Measurements from ENCODE around the gene PTPRZ1. TPM values are rescaled to one million over a fixed set of nuclear protein-coding genes. Genes with fewer than 3 reads are reported as not detected.

Gene PTPRZ1
- total and polyA plus RNA-seq, 10 of the 15 experiments (the other 5 are each of a cell fraction or from before 2014, with no cell fraction given), result 0.05 to 0.21 (median 0.11) TPM; not detected in 7

GRCh38 chr7:121832347-121832746 lies 40.6 kb upstream of the PTPRZ1 start:
- FAIRE-seq (no peak), DNase-seq (ENCODE audit: low read depth, low spot score) (no peak), ATAC-seq (no peak)
- ChIA-PET POLR2A (no interaction called here), RAD21 (ENCODE audit: unreplicated experiment) (no interaction called here), CTCF (no interaction called here), SMC1A (ENCODE audit: uncharacterized antibody, unreplicated experiment) (no interaction called here)
- Histone ChIP-seq H2AFZ (ENCODE audit: control insufficient read depth, low read depth, low read length) (no peak overlapping the region), H3K27ac (ENCODE audit: control insufficient read depth, insufficient read depth) (no peak overlapping the region), H3K79me2 (ENCODE audit: control insufficient read depth, insufficient read depth, low read length) (no peaks in the 10 kb centered on the region), H3K9me3 (replicated peaks; ENCODE audit: control insufficient read depth, insufficient read depth, low read length) (no peaks in the 10 kb centered on the region), H3K4me2 (ENCODE audit: control insufficient read depth, insufficient read depth) (no peak overlapping the region), H3K4me3 (no peak overlapping the region), H3K27me3 (replicated peaks in 1 of 2; ENCODE audit: control insufficient read depth in 2 of 2, insufficient read depth in 2 of 2, low read length in 1 of 2) (no peaks in the 10 kb centered on the region), H3K9ac (ENCODE audit: control insufficient read depth, insufficient read depth, low read length) (no peak overlapping the region), H3K4me1 (ENCODE audit: control insufficient read depth, insufficient read depth, low read length) (no peaks in the 10 kb centered on the region), H4K20me1 (ENCODE audit: control insufficient read depth, insufficient read depth) (no peaks in the 10 kb centered on the region), H3K36me3 (ENCODE audit: control insufficient read depth in 2 of 2, insufficient read depth in 2 of 2, low read length in 1 of 2) (no peaks in the 10 kb centered on the region)
- intact Hi-C loops (cut with micrococcal nuclease; ENCODE audit: unreplicated experiment) (no loop called here), in situ Hi-C loops (cut with MboI) (no loop called here)
- 29% methylated on average over 8 of the region's 8 CpGs for WGBS (ENCODE audit: insufficient coverage, insufficient replicate concordance, low lambda C conversion rate, missing lambda C conversion rate)
- BruUV-seq (replicated peaks), result no TSS peak
- TF ChIP-seq MEF2A (IDR thresholded peaks at IDR 0.05; ENCODE audit: insufficient read depth, low read depth, low read length), result no peak
- TF ChIP-seq PBX3 (IDR thresholded peaks at IDR 0.05; ENCODE audit: insufficient replicate concordance, low read depth, low read length), result no peak
- no peak for TF ChIP-seq NBN (IDR thresholded peaks at IDR 0.05)
- no peak for TF ChIP-seq ZBTB40 (IDR thresholded peaks at IDR 0.05; ENCODE audit: borderline replicate concordance)
- TF ChIP-seq IRF4 (IDR thresholded peaks at IDR 0.05; ENCODE audit: low read depth, low read length), result no peak
- TF ChIP-seq SRF (IDR thresholded peaks at IDR 0.05; ENCODE audit: low read depth in 2 of 2, low read length in 2 of 2), result no peak
- no peak for TF ChIP-seq RB1 (IDR thresholded peaks at IDR 0.05; ENCODE audit: borderline replicate concordance)
- TF ChIP-seq NFYA (IDR thresholded peaks at IDR 0.05; ENCODE audit: borderline replicate concordance, low read depth, low read length), result no peak
- no peak for TF ChIP-seq MEF2B (IDR thresholded peaks at IDR 0.05; ENCODE audit: partially characterized antibody, poor library complexity, severe bottlenecking)
- no peak for TF ChIP-seq RAD21 (IDR thresholded peaks at IDR 0.05; ENCODE audit: insufficient read depth, low read depth, low read length)
- no peak for TF ChIP-seq NRF1 (conservative IDR thresholded peaks at IDR 0.05; ENCODE audit: low read depth, low read length)
- TF ChIP-seq E4F1 (IDR thresholded peaks at IDR 0.05; ENCODE audit: borderline replicate concordance, partially characterized antibody), result no peak
- TF ChIP-seq RELA (IDR thresholded peaks at IDR 0.05; ENCODE audit: borderline replicate concordance, partially characterized antibody), result no peak
- TF ChIP-seq JUNB (IDR thresholded peaks at IDR 0.05), result no peak
- TF ChIP-seq SUPT20H (IDR thresholded peaks at IDR 0.05; ENCODE audit: borderline replicate concordance, control insufficient read depth, low read depth, low read length), result no peak
- no peak for TF ChIP-seq ZNF622 (IDR thresholded peaks at IDR 0.05)

All from GM12878 (cell line).